K562 (cell line): ENCODE data around the gene ANKRD13C.

Experiments used
- TRIM24 ChIP-seq, 2 experiments: fragments of 450-650 bp; IDR thresholded peaks; 2 replicates each; pipeline ENCODE4 v1.6.1; 2016
- TF ChIP-seq, protein P1 (sequence below), 3 experiments: IDR thresholded peaks in 2 of 3; conservative IDR thresholded peaks in 1 of 3; 2 replicates each; pipeline ENCODE4 v1.5.1; 2011 to 2012; ENCODE audit warnings: low read length in 3 of 3, mild to moderate bottlenecking in 3 of 3, control low read depth in 2 of 3, improper control_type of control experiment in 1 of 3, inconsistent platforms in 1 of 3, low read depth in 1 of 3, mixed read lengths in 1 of 3, moderate library complexity in 1 of 3; ENCODE audit not compliant: insufficient read depth in 2 of 3

DNA sequence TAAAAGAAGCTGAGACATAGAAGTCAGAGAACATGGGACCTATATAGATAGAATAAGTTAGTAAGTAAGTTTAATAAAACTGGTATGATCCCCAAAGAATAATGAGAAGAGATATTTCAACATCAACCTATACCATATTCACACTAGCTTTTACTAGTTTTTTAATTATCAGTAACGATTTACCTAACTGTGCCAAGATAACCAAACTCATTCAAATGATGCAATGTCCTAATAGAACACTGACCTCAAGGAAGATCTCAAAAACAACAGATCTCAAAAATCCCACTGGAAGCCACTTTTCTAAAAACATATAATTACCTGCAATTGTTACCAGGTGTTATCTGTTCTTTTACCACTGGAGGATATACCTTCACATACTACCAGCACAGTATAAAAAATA lies 38.7 kb downstream of the ANKRD13C start:
- TF ChIP-seq, protein P1, sequence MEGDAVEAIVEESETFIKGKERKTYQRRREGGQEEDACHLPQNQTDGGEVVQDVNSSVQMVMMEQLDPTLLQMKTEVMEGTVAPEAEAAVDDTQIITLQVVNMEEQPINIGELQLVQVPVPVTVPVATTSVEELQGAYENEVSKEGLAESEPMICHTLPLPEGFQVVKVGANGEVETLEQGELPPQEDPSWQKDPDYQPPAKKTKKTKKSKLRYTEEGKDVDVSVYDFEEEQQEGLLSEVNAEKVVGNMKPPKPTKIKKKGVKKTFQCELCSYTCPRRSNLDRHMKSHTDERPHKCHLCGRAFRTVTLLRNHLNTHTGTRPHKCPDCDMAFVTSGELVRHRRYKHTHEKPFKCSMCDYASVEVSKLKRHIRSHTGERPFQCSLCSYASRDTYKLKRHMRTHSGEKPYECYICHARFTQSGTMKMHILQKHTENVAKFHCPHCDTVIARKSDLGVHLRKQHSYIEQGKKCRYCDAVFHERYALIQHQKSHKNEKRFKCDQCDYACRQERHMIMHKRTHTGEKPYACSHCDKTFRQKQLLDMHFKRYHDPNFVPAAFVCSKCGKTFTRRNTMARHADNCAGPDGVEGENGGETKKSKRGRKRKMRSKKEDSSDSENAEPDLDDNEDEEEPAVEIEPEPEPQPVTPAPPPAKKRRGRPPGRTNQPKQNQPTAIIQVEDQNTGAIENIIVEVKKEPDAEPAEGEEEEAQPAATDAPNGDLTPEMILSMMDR (IDR thresholded peaks at IDR 0.05 in 2 of 3, conservative IDR thresholded peaks at IDR 0.05 in 1 of 3; ENCODE audit: insufficient read depth in 2 of 3, low read depth in 1 of 3, low read length in 3 of 3) = no peak
- TF ChIP-seq TRIM24 (IDR thresholded peaks at IDR 0.05) = no peak
